ENCODE results near the gene NUAK1. TPM values are rescaled to one million over a fixed set of nuclear protein-coding genes. Genes with fewer than 3 reads are reported as not detected.

NUAK1 gene
- 5.8 TPM for polyA plus RNA-seq (2012; ENCODE audit: insufficient read length, low read depth)

GRCh38 chr12:106138633-106139421 is at the start of gene NUAK1:
Gene NUAK1, minus strand, starts transcription at chr12:106138954. Its CDS starts 301 bp downstream, at chr12:106138653.
- TF ChIP-seq FOXP2 (optimal IDR thresholded peaks at IDR 0.05; ENCODE audit: borderline replicate concordance, extremely low read depth, extremely low read length, insufficient read depth) (peak; percentile 4), SIN3A (IDR thresholded peaks at IDR 0.05; ENCODE audit: borderline replicate concordance, insufficient read depth, low read length) (no peak)

GRCh38 chr12:106188256-106188655 is 49.5 kb upstream of the NUAK1 start:
- TF ChIP-seq POLR2AphosphoS5 (IDR thresholded peaks at IDR 0.05; ENCODE audit: low read depth, low read length) (no peak), TAF1 (IDR thresholded peaks at IDR 0.05; ENCODE audit: borderline replicate concordance, insufficient read depth, low read length) (no peak), FOXP2 (optimal IDR thresholded peaks at IDR 0.05; ENCODE audit: borderline replicate concordance, extremely low read depth, extremely low read length, insufficient read depth) (no peak), REST (IDR thresholded peaks at IDR 0.05; ENCODE audit: insufficient read depth in 1 of 2, low read depth in 2 of 2, low read length in 2 of 2) (no peak), SIN3A (IDR thresholded peaks at IDR 0.05; ENCODE audit: borderline replicate concordance, insufficient read depth, low read length) (no peak)

GRCh38 chr12:106187842-106188241 is 49.1 kb upstream of the NUAK1 start:
- TF ChIP-seq FOXP2 (optimal IDR thresholded peaks at IDR 0.05; ENCODE audit: borderline replicate concordance, extremely low read depth, extremely low read length, insufficient read depth) (no peak), REST (IDR thresholded peaks at IDR 0.05; ENCODE audit: insufficient read depth in 1 of 2, low read depth in 2 of 2, low read length in 2 of 2) (no peak), TAF1 (IDR thresholded peaks at IDR 0.05; ENCODE audit: borderline replicate concordance, insufficient read depth, low read length) (no peak), POLR2AphosphoS5 (IDR thresholded peaks at IDR 0.05; ENCODE audit: low read depth, low read length) (no peak), SIN3A (IDR thresholded peaks at IDR 0.05; ENCODE audit: borderline replicate concordance, insufficient read depth, low read length) (no peak)

- TF ChIP-seq TAF1 (IDR thresholded peaks at IDR 0.05; ENCODE audit: borderline replicate concordance, insufficient read depth, low read length) = no peak
- TF ChIP-seq POLR2AphosphoS5 (IDR thresholded peaks at IDR 0.05; ENCODE audit: low read depth, low read length) = no peak
- TF ChIP-seq FOXP2 (optimal IDR thresholded peaks at IDR 0.05; ENCODE audit: borderline replicate concordance, extremely low read depth, extremely low read length, insufficient read depth) = no peak
- no peak for TF ChIP-seq SIN3A (IDR thresholded peaks at IDR 0.05; ENCODE audit: borderline replicate concordance, insufficient read depth, low read length)
- no peak for TF ChIP-seq REST (IDR thresholded peaks at IDR 0.05; ENCODE audit: insufficient read depth in 1 of 2, low read depth in 2 of 2, low read length in 2 of 2)
These were observed 48.5 kb upstream of the NUAK1 start for GRCh38 chr12:106187155-106187789.

- TF ChIP-seq FOXP2 (optimal IDR thresholded peaks at IDR 0.05; ENCODE audit: borderline replicate concordance, extremely low read depth, extremely low read length, insufficient read depth) (no peak), REST (IDR thresholded peaks at IDR 0.05; ENCODE audit: insufficient read depth in 1 of 2, low read depth in 2 of 2, low read length in 2 of 2) (no peak), TAF1 (IDR thresholded peaks at IDR 0.05; ENCODE audit: borderline replicate concordance, insufficient read depth, low read length) (no peak), SIN3A (IDR thresholded peaks at IDR 0.05; ENCODE audit: borderline replicate concordance, insufficient read depth, low read length) (no peak), POLR2AphosphoS5 (IDR thresholded peaks at IDR 0.05; ENCODE audit: low read depth, low read length) (no peak)
These were observed 45.0 kb upstream of the NUAK1 start for GRCh38 chr12:106183735-106184134.
